SK-N-SH treated with all-trans-retinoic acid at 6 μM for 48 hours (cell line): Measurements from ENCODE around the gene RWDD4.

Experiments
- ATAC-seq: fragments of 200-7000 bp; cut with Tn5 transposase; 3 replicates; pipeline ENCODE4 v1.9.1; 2020; ENCODE audit warnings: mild to moderate bottlenecking, moderate library complexity
- BACH2 ChIP-seq: fragments of 250-450 bp; sonication (Bioruptor Pico); IDR thresholded peaks from 2 replicates; pipeline ENCODE4 v1.9.0; 2021; ENCODE audit warnings: mild to moderate bottlenecking, borderline replicate concordance
- ESRRG ChIP-seq: fragments of 250-450 bp; sonication (Bioruptor Pico); IDR thresholded peaks from 2 replicates; pipeline ENCODE4 v1.6.1; 2021; ENCODE audit warnings: mild to moderate bottlenecking
- GLIS3 ChIP-seq: fragments of 250-450 bp; sonication (Bioruptor Pico); IDR thresholded peaks from 2 replicates; pipeline ENCODE4 v1.5.0; 2020; ENCODE audit warnings: mild to moderate bottlenecking, moderate library complexity
- ISL1 ChIP-seq: fragments of 250-450 bp; sonication (Bioruptor Pico); IDR thresholded peaks from 2 replicates; pipeline ENCODE4 v2.1.2; 2022; ENCODE audit warnings: mild to moderate bottlenecking, moderate library complexity
- RARB ChIP-seq: fragments of 250-450 bp; sonication (Bioruptor Pico); IDR thresholded peaks from 2 replicates; pipeline ENCODE4 v1.8.0; 2021; ENCODE audit warnings: mild to moderate bottlenecking, moderate library complexity
- SNAI2 ChIP-seq: fragments of 250-450 bp; sonication (Bioruptor Pico); IDR thresholded peaks from 2 replicates; pipeline ENCODE4 v1.5.0; 2020; ENCODE audit warnings: mild to moderate bottlenecking, moderate library complexity
- TOX ChIP-seq: fragments of 250-450 bp; sonication (Bioruptor Pico); IDR thresholded peaks from 2 replicates; pipeline ENCODE4 v1.8.0; 2021; ENCODE audit warnings: mild to moderate bottlenecking, moderate library complexity, borderline replicate concordance
- ZC3H10 ChIP-seq: fragments of 250-450 bp; sonication (Bioruptor Pico); IDR thresholded peaks from 2 replicates; pipeline ENCODE4 v1.5.1; 2021; ENCODE audit warnings: mild to moderate bottlenecking, moderate library complexity
- ZFP3 ChIP-seq: fragments of 250-450 bp; sonication (Bioruptor Pico); IDR thresholded peaks from 2 replicates; pipeline ENCODE4 v1.5.0; 2020; ENCODE audit warnings: mild to moderate bottlenecking, moderate library complexity
- ZFP30 ChIP-seq: fragments of 450-650 bp; formaldehyde crosslinking; IDR thresholded peaks from 2 replicates; pipeline ENCODE4 v1.5.0; 2022; ENCODE audit warnings: mild to moderate bottlenecking, moderate library complexity
- ZNF565 ChIP-seq: fragments of 450-650 bp; formaldehyde crosslinking; conservative IDR thresholded peaks from 2 replicates; pipeline ENCODE4 v1.5.0; 2020; ENCODE audit warnings: low read depth, mild to moderate bottlenecking, moderate library complexity
- ZNF70 ChIP-seq: fragments of 450-650 bp; formaldehyde crosslinking; IDR thresholded peaks from 2 replicates; pipeline ENCODE4 v1.5.0; 2020; ENCODE audit warnings: mild to moderate bottlenecking, moderate library complexity
- ZNF8 ChIP-seq: fragments of 450-650 bp; formaldehyde crosslinking; IDR thresholded peaks from 2 replicates; pipeline ENCODE4 v1.5.0; 2020; ENCODE audit warnings: mild to moderate bottlenecking, moderate library complexity
- TF ChIP-seq, protein P1 (sequence below): fragments of 250-450 bp; sonication (Bioruptor Pico); IDR thresholded peaks from 2 replicates; pipeline ENCODE4 v1.5.1; 2021; ENCODE audit warnings: mild to moderate bottlenecking, moderate library complexity
- TF ChIP-seq, protein P2 (sequence below): fragments of 250-450 bp; sonication (Bioruptor Pico); IDR thresholded peaks from 2 replicates; pipeline ENCODE4 v1.8.0; 2021; ENCODE audit warnings: low read depth, mild to moderate bottlenecking, moderate library complexity, borderline replicate concordance
- TF ChIP-seq, protein P3 (sequence below): fragments of 250-450 bp; sonication (Bioruptor Pico); IDR thresholded peaks from 2 replicates; pipeline ENCODE4 v1.5.1; 2020; ENCODE audit warnings: low read depth, mild to moderate bottlenecking, moderate library complexity
- TF ChIP-seq, protein P4 (sequence below): fragments of 250-450 bp; sonication (Bioruptor Pico); IDR thresholded peaks from 2 replicates; pipeline ENCODE4 v1.8.0; 2020; ENCODE audit warnings: mild to moderate bottlenecking, moderate library complexity, borderline replicate concordance
- TF ChIP-seq, protein P5 (sequence below): fragments of 250-450 bp; sonication (Bioruptor Pico); IDR thresholded peaks from 2 replicates; pipeline ENCODE4 v1.5.0; 2020; ENCODE audit warnings: mild to moderate bottlenecking, moderate library complexity

RWDD4 gene

DNA sequence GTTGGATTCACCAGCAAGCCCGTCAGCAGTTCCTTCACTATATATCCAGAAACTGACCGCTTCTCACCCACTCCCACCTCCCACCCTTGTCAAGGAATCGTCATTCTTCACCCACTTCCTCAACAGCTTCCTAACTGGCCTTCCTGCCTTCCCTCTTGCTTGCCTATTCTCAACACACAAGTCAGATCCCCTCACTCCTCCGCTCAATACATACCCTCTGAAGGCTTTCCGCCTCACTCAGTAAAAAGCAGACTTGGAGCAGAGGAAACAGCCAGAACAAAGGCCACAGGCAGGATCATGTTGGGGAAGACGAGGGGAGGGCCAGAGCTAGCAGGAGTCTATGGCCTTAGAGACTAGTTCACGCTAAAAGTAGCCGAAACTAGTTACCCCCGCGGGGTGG, 23.7 kb downstream of the RWDD4 start:
- TF ChIP-seq, protein P1, sequence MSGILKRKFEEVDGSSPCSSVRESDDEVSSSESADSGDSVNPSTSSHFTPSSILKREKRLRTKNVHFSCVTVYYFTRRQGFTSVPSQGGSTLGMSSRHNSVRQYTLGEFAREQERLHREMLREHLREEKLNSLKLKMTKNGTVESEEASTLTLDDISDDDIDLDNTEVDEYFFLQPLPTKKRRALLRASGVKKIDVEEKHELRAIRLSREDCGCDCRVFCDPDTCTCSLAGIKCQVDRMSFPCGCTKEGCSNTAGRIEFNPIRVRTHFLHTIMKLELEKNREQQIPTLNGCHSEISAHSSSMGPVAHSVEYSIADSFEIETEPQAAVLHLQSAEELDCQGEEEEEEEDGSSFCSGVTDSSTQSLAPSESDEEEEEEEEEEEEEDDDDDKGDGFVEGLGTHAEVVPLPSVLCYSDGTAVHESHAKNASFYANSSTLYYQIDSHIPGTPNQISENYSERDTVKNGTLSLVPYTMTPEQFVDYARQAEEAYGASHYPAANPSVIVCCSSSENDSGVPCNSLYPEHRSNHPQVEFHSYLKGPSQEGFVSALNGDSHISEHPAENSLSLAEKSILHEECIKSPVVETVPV (CRISPR knock-in tag): no peak
- TF ChIP-seq ESRRG (CRISPR knock-in tag) (no peak), ZC3H10 (no peak), GLIS3 (CRISPR knock-in tag) (no peak), TOX (CRISPR knock-in tag) (no peak), SNAI2 (CRISPR knock-in tag) (no peak)
- TF ChIP-seq, protein P2, sequence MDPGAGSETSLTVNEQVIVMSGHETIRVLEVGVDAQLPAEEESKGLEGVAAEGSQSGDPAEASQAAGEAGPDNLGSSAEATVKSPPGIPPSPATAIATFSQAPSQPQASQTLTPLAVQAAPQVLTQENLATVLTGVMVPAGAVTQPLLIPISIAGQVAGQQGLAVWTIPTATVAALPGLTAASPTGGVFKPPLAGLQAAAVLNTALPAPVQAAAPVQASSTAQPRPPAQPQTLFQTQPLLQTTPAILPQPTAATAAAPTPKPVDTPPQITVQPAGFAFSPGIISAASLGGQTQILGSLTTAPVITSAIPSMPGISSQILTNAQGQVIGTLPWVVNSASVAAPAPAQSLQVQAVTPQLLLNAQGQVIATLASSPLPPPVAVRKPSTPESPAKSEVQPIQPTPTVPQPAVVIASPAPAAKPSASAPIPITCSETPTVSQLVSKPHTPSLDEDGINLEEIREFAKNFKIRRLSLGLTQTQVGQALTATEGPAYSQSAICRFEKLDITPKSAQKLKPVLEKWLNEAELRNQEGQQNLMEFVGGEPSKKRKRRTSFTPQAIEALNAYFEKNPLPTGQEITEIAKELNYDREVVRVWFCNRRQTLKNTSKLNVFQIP: no peak
- TF ChIP-seq, protein P3, sequence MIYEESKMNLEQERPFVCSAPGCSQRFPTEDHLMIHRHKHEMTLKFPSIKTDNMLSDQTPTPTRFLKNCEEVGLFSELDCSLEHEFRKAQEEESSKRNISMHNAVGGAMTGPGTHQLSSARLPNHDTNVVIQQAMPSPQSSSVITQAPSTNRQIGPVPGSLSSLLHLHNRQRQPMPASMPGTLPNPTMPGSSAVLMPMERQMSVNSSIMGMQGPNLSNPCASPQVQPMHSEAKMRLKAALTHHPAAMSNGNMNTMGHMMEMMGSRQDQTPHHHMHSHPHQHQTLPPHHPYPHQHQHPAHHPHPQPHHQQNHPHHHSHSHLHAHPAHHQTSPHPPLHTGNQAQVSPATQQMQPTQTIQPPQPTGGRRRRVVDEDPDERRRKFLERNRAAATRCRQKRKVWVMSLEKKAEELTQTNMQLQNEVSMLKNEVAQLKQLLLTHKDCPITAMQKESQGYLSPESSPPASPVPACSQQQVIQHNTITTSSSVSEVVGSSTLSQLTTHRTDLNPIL (CRISPR knock-in tag): no peak
- ATAC-seq: no peak

DNA sequence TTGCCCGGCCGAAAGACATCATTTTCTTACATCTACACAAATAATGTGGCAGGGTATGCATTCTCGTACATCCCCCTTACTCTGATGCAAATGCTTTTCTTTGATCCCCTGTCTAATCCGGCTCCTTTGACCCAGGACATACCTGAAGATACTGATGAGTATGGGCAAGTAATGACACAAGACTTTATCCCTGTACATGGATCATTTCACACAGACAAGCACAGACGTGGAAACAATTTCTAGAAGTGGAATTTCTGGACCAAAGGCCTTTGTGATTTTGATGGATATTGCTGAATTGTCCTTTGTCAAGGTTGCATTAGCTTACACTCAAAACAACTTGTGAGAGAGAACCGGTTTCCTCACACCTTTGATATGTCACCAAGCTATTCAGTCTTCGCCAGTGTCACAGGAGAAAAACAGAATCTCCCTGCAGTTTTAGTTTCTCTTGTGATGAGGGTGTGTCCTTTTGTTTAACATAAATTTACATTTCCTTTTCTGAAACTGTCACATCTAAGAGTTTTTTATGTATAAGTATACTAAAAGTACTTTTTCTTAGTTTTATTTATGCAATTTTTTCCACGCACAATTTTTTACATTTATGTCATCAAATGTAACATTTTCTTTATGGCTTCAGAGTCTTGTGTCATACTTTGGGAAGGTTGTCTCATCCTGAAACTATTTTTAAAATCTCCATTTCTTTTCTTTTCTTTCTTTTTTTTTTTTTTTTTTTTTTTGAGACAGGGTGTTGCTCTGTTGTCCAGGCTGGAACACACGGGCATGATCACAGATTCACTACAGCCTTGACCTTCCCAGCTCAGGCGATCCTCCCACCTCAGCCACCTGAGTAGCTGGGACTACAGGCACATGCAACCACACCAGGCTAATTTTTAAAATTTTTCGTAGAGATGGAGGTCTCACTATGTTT, 25.2 kb downstream of the RWDD4 start:
- no peak for TF ChIP-seq ISL1 (CRISPR knock-in tag)
- TF ChIP-seq ZNF70: no peak

DNA sequence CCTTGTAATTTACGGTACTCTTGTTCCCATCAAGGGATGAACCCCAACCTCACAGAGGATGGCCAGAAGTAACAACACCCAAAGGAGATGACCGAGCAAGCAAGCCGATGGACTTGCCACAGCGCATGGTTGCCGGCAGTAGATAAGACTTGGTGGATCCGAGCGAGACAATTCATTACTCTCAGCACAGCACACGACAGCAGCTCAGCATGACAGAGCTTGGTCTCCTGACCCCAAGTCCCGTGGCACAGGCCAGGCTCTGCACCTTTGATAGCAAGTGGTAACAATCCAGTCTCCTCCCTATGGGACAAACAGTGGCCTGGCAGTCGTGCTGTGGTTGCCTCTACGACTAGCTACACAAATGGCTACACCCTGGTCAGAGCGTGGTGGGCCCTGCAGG, 26.3 kb downstream of the RWDD4 start:
- ATAC-seq: no peak
- TF ChIP-seq, protein P4, sequence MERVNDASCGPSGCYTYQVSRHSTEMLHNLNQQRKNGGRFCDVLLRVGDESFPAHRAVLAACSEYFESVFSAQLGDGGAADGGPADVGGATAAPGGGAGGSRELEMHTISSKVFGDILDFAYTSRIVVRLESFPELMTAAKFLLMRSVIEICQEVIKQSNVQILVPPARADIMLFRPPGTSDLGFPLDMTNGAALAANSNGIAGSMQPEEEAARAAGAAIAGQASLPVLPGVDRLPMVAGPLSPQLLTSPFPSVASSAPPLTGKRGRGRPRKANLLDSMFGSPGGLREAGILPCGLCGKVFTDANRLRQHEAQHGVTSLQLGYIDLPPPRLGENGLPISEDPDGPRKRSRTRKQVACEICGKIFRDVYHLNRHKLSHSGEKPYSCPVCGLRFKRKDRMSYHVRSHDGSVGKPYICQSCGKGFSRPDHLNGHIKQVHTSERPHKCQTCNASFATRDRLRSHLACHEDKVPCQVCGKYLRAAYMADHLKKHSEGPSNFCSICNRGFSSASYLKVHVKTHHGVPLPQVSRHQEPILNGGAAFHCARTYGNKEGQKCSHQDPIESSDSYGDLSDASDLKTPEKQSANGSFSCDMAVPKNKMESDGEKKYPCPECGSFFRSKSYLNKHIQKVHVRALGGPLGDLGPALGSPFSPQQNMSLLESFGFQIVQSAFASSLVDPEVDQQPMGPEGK: no peak
- no peak for TF ChIP-seq SNAI2 (CRISPR knock-in tag)
- TF ChIP-seq, protein P5, sequence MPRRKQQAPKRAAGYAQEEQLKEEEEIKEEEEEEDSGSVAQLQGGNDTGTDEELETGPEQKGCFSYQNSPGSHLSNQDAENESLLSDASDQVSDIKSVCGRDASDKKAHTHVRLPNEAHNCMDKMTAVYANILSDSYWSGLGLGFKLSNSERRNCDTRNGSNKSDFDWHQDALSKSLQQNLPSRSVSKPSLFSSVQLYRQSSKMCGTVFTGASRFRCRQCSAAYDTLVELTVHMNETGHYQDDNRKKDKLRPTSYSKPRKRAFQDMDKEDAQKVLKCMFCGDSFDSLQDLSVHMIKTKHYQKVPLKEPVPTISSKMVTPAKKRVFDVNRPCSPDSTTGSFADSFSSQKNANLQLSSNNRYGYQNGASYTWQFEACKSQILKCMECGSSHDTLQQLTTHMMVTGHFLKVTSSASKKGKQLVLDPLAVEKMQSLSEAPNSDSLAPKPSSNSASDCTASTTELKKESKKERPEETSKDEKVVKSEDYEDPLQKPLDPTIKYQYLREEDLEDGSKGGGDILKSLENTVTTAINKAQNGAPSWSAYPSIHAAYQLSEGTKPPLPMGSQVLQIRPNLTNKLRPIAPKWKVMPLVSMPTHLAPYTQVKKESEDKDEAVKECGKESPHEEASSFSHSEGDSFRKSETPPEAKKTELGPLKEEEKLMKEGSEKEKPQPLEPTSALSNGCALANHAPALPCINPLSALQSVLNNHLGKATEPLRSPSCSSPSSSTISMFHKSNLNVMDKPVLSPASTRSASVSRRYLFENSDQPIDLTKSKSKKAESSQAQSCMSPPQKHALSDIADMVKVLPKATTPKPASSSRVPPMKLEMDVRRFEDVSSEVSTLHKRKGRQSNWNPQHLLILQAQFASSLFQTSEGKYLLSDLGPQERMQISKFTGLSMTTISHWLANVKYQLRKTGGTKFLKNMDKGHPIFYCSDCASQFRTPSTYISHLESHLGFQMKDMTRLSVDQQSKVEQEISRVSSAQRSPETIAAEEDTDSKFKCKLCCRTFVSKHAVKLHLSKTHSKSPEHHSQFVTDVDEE: no peak
- no peak for TF ChIP-seq TOX (CRISPR knock-in tag)
- no peak for TF ChIP-seq RARB (CRISPR knock-in tag)
- TF ChIP-seq ZFP3 (CRISPR knock-in tag): no peak
- no peak for TF ChIP-seq ESRRG (CRISPR knock-in tag)
- no peak for TF ChIP-seq BACH2 (CRISPR knock-in tag)
- TF ChIP-seq ZNF565 (CRISPR knock-in tag): no peak

More for the DNA sequence above, 25.2 kb downstream of the RWDD4 start:
- ATAC-seq: no peak

DNA sequence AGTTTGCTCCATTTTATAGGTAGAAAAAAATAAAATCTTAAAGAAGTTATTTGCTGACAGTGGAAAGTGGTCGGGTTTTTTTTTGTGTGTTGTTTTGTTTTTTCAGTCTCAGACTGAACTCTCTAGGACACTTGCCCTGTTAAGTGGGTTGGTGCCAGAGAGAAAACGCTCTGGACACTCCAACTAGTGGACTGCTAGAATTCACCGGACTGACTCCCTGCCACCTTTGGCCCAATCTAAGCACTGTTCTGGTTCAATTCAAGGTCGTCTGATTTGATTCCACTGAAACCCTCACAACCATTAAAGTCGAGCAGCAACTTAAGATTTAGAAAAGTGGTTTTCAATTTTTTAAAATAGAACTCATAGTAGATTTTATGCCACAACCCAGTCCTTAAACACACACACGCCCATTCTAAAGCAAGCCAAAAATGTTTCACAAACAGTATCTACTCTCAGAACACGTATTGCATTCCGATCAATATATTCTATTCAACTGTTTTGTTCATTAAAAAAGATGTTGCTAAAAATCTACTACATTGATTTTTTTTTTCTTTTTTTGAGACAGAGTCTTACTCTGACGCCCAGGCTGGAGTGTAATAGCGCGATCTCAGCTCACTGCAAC, 27.3 kb downstream of the RWDD4 start:
- ATAC-seq: no peak
- TF ChIP-seq ZNF565 (CRISPR knock-in tag) (no peak), ZNF8 (CRISPR knock-in tag) (no peak), ISL1 (CRISPR knock-in tag) (no peak), ZFP30 (no peak)
- TF ChIP-seq, protein P5: no peak
- TF ChIP-seq, protein P3 (CRISPR knock-in tag): no peak
